Colon (tissue), 2 donors: Measurements from ENCODE around the gene BICD1.
"Not testable (repeated sequence)": the region's sequence is repeated elsewhere in the genome, so short reads cannot be mapped to it uniquely, and the experiment has no call there.

Source experiments
- FAIRE-seq: peaks from 2 replicates; lab custom pipeline; 2012; peaks lifted over from hg19 to GRCh38; lab: Jason Lieb, UNC
- donor health status: control.
- donor health status: control.

The BICD1 gene

DNA sequence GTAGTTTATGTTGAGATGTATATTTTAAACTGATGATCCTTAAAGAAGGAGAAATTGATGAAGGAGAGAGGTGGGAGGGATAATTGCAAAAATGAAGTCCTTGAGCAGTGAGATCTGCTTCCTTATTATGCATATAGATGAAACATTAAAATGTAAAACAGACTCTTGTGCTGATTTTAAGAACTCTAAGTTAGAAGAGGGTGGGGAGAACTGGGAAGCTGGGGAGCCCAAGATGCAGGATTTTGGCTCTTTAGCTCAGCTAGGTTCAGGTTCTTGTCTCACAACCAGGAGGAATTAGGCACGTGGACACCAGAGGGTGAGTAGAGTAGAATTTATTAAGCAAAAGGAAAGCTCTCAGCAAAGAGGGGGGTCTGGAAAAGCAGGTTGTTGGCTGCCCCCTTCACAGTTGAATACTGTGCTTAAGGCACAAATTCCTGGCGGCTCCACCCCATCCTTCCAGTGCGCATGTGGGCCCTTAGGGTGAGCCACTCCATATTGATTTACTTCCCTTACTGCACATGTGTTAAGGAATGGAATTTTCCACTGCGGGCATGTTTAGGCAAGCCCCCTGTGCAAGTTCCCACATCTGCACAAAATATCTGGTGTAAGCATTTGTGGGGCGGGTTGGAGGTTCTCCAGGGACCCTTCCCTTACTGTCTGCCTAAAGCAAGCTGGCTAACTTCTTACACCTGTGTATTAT is 141.9 kb downstream of the BICD1 start:
- no peak for FAIRE-seq

DNA sequence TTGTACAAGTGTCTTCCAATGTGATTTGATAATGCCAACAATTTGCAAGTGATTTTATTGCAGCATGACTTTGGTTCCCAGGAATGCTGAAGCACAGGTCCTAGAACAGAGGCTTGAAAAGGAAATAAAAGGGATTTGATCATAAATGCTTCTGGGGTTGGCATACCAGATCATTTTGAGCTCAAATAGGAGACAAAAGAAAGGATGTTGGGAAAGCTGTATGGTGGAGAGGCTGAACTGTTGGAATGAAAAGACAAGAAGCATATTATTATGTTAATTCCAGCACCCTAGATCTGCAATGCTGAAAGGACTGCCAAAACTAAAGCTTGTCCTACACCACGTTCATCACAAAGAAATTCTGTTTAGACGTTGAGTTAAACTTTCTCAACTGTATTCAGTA is 143.1 kb downstream of the BICD1 start:
- no peak for FAIRE-seq

DNA sequence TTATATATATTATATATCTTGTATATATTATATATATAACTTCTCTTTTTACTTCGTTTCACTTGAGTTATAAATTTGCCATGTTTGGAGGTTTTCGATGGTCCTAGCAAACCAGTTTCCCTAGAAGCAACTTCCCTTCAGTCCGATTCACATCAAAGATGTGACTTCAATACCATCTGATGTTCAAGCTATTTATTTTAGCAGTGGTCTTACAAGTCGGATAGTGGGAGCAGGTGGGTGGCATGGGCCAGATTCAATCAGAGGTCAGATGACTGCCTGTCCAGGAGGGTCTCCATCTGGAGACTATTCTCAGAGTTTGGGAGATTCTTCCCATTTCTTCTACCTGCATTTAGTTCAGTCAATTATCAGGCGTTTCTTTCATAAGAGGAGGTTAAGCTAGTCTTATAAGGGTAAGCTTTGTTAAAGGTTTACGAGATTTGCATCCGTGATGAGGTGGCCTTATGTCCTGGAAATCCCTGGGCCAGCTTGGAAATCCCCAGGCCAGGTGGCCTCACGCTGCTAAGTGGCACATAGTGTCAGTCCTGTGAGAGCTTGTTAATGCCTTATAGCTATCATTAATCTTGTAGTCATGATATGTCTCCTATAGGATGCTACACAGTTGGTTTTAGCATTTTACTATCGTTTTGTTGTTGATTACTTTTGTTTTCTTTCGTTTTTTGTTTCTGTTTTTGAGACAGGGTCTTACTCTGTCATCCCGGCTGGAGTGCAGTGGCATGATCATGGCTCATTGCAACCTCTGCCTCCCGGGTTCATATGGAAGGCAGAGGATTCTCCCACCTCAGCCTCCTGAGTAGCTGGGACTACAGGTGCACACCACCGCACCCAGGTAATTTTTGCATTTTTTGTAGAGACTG is 145.8 kb downstream of the BICD1 start:
- FAIRE-seq: no peak

GRCh38 chr12:32253154-32253790 is 146.6 kb downstream of the BICD1 start:
- FAIRE-seq: no peak

DNA sequence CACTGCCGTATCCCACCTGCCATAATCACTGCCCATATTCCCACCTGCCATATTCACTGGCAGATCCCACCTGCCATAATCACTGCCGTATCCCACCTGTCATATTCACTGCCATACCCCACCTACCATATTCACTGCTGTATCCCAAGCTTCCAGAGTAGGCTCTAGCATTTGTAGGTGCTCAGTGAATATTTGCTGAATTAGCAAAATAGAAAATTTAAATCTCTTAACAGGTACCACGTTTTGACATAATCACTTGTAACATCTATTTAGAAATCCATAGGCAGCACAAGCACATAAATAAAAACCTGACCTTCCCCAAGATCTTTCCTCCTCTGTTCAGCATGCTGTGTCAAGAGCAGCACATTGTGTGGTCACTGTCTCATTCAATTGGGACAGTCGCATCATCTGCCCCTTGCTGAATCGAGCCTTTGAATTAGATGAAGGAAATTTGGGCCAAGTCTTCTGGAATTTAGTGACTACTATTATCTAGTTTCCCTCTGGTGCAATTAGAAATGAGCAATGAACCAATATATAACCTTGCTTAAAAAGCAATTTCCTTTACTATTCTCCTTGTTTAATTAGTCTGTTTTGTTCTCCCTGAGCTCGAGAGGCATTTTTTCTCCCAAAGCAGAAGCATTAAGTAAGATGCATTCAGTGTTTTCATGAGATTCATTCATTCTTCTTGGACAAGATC is 147.8 kb downstream of the BICD1 start:
- FAIRE-seq: no peak

- no peak for FAIRE-seq
Observed at GRCh38 chr12:32255588-32255987, 148.9 kb downstream of the BICD1 start.

DNA sequence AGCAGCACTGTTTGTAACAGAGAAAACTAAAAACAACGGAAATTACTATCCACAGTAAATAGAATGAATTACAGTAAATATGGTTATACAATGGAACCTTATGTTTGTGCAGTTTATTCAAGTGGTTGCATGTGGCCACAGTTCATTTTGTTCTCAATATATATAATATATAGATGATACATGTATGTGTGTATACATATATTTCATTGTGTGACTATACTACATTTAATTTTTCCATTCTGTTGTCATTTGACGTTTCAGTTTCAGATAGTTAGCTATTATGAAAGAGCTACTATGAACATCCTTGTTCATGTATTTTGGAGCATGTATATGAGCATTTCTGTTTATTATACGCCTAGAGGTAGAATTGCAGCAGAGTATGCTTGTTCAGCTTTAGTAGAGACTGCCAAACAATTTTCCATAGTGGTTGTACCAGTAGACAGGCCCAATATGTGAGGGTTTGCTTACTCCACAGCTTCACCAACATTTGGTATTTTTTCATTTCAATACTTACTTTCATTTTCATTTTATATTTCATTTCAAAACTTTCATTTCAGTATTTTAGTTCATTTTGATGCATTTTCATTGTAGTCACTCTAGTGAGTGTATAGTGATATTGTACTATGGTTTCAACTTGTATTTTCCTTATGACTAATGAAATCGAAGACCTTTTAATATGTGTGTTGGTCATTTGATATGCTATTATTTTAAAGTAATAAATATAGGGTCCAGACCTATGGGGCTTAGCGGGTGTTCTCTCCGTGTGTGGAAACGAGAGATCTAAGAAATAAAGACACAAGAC is 151.2 kb downstream of the BICD1 start:
- FAIRE-seq: no peak

DNA sequence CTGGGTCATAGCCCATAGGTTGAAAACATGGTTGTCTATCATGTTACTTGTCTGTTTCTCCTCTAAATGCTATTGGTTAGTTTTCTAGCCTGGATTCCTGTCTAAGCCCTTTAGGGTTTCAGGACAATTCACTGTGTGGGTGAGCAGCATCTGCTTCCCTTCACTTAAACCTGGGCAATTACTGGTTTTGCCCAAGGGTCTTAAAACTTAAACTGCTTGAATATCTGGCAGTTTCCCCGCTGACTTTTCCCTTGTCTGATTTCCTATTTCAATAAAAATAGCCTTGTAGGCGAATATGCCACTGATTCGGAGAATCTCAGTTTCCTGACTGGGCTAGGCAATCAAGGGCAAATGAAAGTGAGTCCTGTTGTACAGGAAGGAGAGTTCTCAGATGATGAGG is 154.0 kb downstream of the BICD1 start:
- no peak for FAIRE-seq

DNA sequence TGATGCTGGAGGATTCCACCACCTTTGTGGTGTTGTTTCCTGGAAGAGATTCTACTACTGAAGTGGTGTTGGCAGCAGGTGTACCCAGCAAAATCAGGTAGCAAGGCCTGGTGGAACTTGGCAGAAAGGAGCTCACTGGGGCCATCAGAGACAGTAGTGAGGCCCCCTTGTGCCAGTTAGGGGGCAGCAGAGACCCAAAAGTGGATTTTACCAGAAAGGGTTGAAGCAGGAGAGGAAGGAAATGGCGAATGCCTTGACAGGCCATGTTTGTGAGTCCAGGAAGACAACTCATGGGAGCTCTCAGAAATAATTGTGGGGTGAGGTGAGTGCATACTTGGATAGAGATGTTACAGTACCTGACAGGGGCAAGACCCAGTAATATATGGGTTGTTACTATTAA is 155.0 kb downstream of the BICD1 start:
- FAIRE-seq: no peak

DNA sequence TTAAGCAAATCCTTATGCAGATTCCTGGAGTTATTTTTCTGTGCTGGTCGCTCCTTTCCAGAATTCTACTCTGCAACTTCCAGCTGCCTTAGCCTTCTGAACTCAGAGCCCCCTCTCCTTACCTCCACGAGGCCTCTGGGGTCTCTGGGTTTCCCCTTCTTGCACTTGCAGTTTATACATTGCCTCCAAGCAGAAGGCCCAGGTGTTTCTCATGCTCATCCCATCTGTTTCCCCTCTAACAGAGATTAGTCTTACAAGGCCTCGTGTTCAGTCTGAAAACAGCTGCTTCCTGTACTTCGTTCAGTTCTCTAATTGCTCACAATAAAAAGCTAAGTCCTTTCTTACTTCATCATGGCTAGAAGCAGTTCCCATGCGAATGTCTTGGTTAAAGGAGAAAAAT is 158.3 kb downstream of the BICD1 start:
- no peak for FAIRE-seq

DNA sequence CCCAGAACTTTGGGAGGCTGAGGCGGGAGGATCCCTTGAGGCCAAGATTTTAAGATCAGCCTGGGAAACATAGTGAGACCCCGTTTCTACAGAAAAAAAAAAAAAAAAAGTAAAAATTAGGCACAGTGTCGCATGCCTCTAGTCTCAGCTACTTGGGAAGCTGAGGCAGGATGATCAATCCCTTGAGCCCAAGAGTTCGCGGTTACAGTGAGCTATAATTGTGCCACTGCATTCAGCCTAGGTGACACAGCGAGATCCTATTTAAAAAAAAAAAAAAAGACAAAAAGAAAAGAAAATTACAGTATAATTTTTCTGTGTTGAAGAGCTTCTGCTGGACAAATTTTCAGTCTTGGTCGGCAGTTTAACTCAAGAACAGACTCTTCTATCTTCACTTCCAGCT is 158.8 kb downstream of the BICD1 start:
- FAIRE-seq: no peak

GRCh38 chr12:32265951-32266350 is 159.3 kb downstream of the BICD1 start:
- no peak for FAIRE-seq

GRCh38 chr12:32266756-32267155 is 160.1 kb downstream of the BICD1 start:
- no peak for FAIRE-seq

- no peak for FAIRE-seq
Observed at GRCh38 chr12:32270818-32271710, 164.4 kb downstream of the BICD1 start.

GRCh38 chr12:32272465-32272864 is 165.8 kb downstream of the BICD1 start:
- no peak for FAIRE-seq

GRCh38 chr12:32273063-32273522 is 166.4 kb downstream of the BICD1 start:
- FAIRE-seq: no peak

DNA sequence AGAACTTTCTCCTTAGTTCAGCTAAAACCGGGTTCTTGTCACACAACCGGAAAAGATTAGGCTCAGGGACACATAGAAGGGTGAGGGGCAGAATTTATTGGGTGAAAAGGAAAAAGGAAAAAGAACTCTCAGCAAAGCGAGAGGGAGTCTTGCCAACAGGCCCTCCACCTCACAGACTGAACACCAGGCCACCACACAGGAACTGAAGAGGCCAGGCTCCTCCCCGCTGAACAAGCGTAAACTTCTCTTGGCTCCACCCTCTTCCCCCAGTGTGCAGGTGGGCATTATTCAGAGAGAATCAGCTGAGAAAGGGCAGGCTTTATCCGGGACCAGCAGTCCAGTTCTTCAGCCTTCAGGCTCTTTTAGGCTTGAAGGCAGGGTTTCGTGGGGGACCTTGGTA is 167.1 kb downstream of the BICD1 start:
- no peak for FAIRE-seq

GRCh38 chr12:32274665-32275064 is 168.0 kb downstream of the BICD1 start:
- FAIRE-seq: no peak

GRCh38 chr12:32275520-32275919 is 168.9 kb downstream of the BICD1 start:
- not testable (repeated sequence) for FAIRE-seq

GRCh38 chr12:32277774-32278173 is 171.1 kb downstream of the BICD1 start:
- no peak for FAIRE-seq
